Uterus (tissue), 4 donors: ENCODE data around the gene MAML2. TPM values are rescaled to one million over a fixed set of nuclear protein-coding genes. Genes with fewer than 3 reads are reported as not detected.

Experiments
- DNase-seq, 2 donors: peaks; one replicate each; pipeline ENCODE4 v3.0.0-alpha.2; 2019 to 2020
- H3K27ac ChIP-seq, 2 donors: fragments of 200-600 bp; sonication (generic); 1 replicate in 1 of 2; 2 replicates in 1 of 2; pipeline ENCODE4 v1.5.1; 2016 to 2018
- H3K27me3 ChIP-seq, 2 donors: fragments of 200-600 bp; sonication (generic); one replicate each; pipeline ENCODE4 v1.5.1; 2018 to 2019; ENCODE audit warnings: control low read depth in 1 of 2
- H3K36me3 ChIP-seq, 2 donors: fragments of 200-600 bp; sonication (generic); one replicate each; pipeline ENCODE4 v1.5.1; 2019; ENCODE audit warnings: control low read depth in 1 of 2
- H3K4me1 ChIP-seq, 2 donors: fragments of 200-600 bp; sonication (generic); one replicate each; pipeline ENCODE4 v1.5.1; 2018 to 2019; ENCODE audit warnings: control low read depth in 1 of 2
- H3K4me3 ChIP-seq, 2 donors: fragments of 200-600 bp; sonication (generic); 1 replicate in 1 of 2; 2 replicates in 1 of 2; pipeline ENCODE4 v1.5.1; 2018 to 2019; ENCODE audit warnings: mild to moderate bottlenecking in 1 of 2
- H3K9me3 ChIP-seq, 2 donors: fragments of 200-600 bp; sonication (generic); one replicate each; pipeline ENCODE4 v1.5.1; 2019; ENCODE audit warnings: control low read depth in 1 of 2
- CTCF ChIP-seq, 4 experiments: fragments of 200-600 bp in 2 of 4; fragments of 450-650 bp in 2 of 4; sonication (generic) in 2 of 4; IDR thresholded peaks; one replicate each; pipeline ENCODE4 v1.5.1; 2016 to 2019; ENCODE audit warnings: antibody characterized with exemption in 4 of 4, mild to moderate bottlenecking in 2 of 4, moderate library complexity in 1 of 4
- POLR2A ChIP-seq, 2 donors: fragments of 450-650 bp; IDR thresholded peaks; one replicate each; pipeline ENCODE4 v1.6.1; 2016; ENCODE audit warnings: antibody characterized with exemption in 2 of 2, mild to moderate bottlenecking in 1 of 2, moderate library complexity in 1 of 2
- intact Hi-C: fragments of 100-400 bp; cut with DNase I; formaldehyde crosslinking; loops from one replicate; pipeline ENCODE4 v1.15.1; 2023; ENCODE audit warnings: low total_unique reads
- total RNA-seq, 4 donors: library from RNA; depleted of rRNA in 3 of 4; stranded (reverse); fragments of >200 nt in 3 of 4; gene quantifications; one replicate each; pipeline versions ENCODE4 v1.1.0 to v1.2.4, GENCODE V29; 2014 to 2023
- donor health status: DM: yes; HTN: yes; CAD: no.

Gene MAML2
- total RNA-seq, 4 donors from 2014 or later: 8.2 to 35.9 (median 19.8) TPM

- no peaks in the 10 kb centered on the region for H3K36me3 ChIP-seq
- intact Hi-C loops: no loop called here
- H3K27ac ChIP-seq: peak overlapping the region in 1 of 2 donors; percentile 0
- H3K4me3 ChIP-seq: no peak overlapping the region
- DNase-seq: no peak
- TF ChIP-seq CTCF (IDR thresholded peaks at IDR 0.05) (no peak), POLR2A (IDR thresholded peaks at IDR 0.05) (no peak)
- no peaks in the 10 kb centered on the region for H3K27me3 ChIP-seq
- H3K4me1 ChIP-seq: no peaks in the 10 kb centered on the region
- no peaks in the 10 kb centered on the region for H3K9me3 ChIP-seq
These were observed 205.6 kb downstream of the MAML2 start for GRCh38 chr11:96137373-96137772.

- H3K4me1 ChIP-seq: no peaks in the 10 kb centered on the region
- H3K36me3 ChIP-seq: no peaks in the 10 kb centered on the region
- DNase-seq: no peak
- TF ChIP-seq CTCF (IDR thresholded peaks at IDR 0.05) (no peak), POLR2A (IDR thresholded peaks at IDR 0.05) (no peak)
- no peak overlapping the region for H3K4me3 ChIP-seq
- peak overlapping the region in 1 of 2 donors; percentile 0 for H3K27ac ChIP-seq
- H3K27me3 ChIP-seq: no peaks in the 10 kb centered on the region
- H3K9me3 ChIP-seq: no peaks in the 10 kb centered on the region
- intact Hi-C loops: no loop called here
These were observed 206.2 kb downstream of the MAML2 start for GRCh38 chr11:96136613-96137298.

- intact Hi-C loops: no loop called here
These were observed 208.4 kb downstream of the MAML2 start for GRCh38 chr11:96134602-96135001.

GRCh38 chr11:96132437-96132836 is 210.6 kb downstream of the MAML2 start:
- no peak for TF ChIP-seq POLR2A (IDR thresholded peaks at IDR 0.05)
- no peak for TF ChIP-seq CTCF (IDR thresholded peaks at IDR 0.05)
- H3K27me3 ChIP-seq: no peaks in the 10 kb centered on the region
- no peak overlapping the region for H3K27ac ChIP-seq
- DNase-seq: no peak
- no peaks in the 10 kb centered on the region for H3K4me1 ChIP-seq
- no peak overlapping the region for H3K4me3 ChIP-seq
- intact Hi-C loops: no loop called here
- no peaks in the 10 kb centered on the region for H3K9me3 ChIP-seq
- no peaks in the 10 kb centered on the region for H3K36me3 ChIP-seq

More at GRCh38 chr11:96134602-96135001, 208.4 kb downstream of the MAML2 start:
- H3K27me3 ChIP-seq: no peaks in the 10 kb centered on the region
- no peak overlapping the region for H3K4me3 ChIP-seq
- H3K27ac ChIP-seq: no peak overlapping the region
- H3K36me3 ChIP-seq: no peaks in the 10 kb centered on the region
- no peak for DNase-seq
- TF ChIP-seq CTCF (IDR thresholded peaks at IDR 0.05) (no peak), POLR2A (IDR thresholded peaks at IDR 0.05) (no peak)
- no peaks in the 10 kb centered on the region for H3K4me1 ChIP-seq
- no peaks in the 10 kb centered on the region for H3K9me3 ChIP-seq

GRCh38 chr11:96130061-96130620 is 212.9 kb downstream of the MAML2 start:
- no peaks in the 10 kb centered on the region for H3K36me3 ChIP-seq
- no peak overlapping the region for H3K4me3 ChIP-seq
- H3K9me3 ChIP-seq: no peaks in the 10 kb centered on the region
- H3K27ac ChIP-seq: no peak overlapping the region
- no peak for DNase-seq
- H3K4me1 ChIP-seq: no peaks in the 10 kb centered on the region
- intact Hi-C loops: no loop called here
- no peaks in the 10 kb centered on the region for H3K27me3 ChIP-seq
- TF ChIP-seq POLR2A (IDR thresholded peaks at IDR 0.05) (no peak), CTCF (IDR thresholded peaks at IDR 0.05) (no peak)
